Middle frontal gyrus (tissue), 1 donor: ENCODE data around the gene HOXA11.

ENCODE experiments used
- DNase-seq: peaks from one replicate; pipeline ENCODE4 v3.0.0-alpha.2; 2015; ENCODE audit warnings: low spot score; ENCODE audit errors: extremely low spot score

HOXA11 gene

DNA sequence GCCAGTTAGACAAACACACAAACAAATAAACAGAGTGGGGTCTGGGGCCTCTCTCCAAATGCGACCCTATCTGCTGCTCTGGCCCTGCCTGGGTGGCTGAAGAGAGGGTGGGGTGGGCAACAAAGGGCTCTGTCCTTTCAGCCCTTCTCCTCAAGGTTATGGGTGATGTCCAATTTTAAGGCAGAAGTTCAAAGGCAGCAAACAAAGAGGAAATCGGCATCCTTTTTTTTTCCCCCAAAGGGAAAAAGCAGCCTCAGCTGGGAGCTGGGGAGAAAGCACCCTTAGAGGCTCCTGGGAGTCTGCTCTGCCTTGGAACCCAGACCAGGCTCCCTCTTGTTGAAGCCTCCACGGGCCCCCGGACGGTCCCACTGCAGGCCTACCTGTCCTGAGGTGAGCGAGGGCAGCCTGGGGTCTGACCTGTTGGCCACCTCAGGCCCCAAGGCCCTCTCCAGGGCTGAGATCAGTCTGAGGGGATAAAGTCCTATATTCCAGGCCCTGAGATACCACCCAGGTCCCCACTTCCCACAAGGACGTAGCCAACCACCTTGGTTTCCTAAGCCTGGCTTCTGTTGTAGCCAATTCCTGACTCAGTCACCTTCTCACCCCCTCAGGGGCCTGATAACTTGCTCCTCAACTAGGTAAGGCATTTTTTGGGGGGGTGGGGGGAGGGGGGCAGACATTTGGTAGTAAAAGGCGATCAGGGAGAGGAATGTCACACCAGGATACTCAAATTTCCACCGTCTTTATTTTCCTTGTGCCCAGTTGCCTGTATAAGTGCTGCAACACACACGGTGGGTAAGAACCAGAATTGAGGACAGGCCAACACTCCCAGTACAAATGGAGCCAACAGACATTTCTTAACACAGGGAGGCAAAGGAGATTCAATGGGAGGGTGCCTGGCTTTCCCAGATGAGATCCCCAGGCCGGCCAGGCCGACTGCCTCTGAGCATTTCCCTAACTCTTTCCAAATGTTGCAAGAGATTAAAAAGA is 4.3 kb downstream of the HOXA11 start:
- DNase-seq: no peak

DNA sequence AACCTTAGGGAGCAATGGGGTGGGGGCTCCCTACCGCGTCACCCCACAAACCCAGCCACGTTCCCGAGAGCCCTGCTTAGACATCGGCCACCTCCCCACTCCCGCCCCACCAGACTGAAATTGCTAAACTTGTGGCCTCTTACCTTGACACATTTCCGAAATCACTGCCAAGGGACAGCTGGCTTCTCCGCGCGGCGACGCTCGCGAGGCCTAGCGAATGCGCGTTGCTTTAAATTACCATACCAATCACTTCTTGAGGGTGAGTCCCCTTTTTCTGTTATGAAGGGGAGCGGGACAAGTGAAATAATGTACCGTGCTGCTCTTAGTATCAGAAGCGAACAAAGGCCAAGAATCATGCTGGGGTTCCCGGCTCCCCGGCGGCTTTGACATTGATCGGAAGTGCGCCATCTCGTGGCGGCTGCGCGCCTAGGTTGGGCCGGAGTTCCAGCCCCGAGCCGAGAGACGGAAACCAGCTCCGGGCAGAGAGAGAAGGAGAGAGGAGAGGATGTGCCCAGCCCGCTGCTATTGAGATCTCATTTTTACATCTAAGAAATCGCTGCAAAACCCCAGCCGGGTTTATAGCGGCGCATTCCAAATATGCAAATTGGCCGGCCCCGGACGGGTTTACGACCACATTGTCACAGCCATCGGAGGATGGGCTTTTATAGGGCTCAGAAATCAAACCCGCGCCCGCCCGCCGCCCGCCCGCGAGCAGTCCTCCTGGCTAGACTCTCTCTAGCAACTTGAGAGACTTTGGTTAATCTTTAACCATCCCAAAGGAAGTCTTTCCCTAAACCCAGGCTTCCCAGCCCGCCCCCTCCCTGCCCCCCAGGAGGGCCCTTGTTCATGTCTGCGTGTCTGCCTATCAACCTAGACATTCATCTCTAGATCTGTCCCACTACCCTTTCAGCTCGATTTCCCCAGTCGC is 5.3 kb downstream of the HOXA11 start:
- DNase-seq: no peak

DNA sequence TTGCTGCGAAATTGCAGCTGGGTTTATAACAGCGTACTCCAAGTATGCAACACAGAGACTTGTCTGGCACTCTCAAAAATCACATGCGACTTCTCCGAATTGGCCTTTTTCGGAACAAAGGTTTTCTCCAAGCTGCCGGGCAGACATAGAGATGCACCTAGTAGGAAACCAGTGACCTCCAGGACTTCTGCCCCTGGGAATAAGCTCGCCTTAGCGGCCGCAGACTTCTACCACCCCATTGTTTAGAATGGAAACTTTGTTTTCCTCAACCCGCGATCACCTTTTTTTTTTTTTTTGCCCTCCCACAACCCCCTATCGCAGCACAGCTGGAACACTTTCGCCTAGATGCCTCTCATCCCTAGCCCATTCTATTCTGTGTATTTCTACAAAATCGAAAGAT is 6.0 kb downstream of the HOXA11 start:
- DNase-seq: no peak

GRCh38 chr7:27178366-27178765 is 6.7 kb downstream of the HOXA11 start:
- DNase-seq: no peak

- no peak for DNase-seq
Observed at GRCh38 chr7:27177795-27178320, 7.2 kb downstream of the HOXA11 start.

DNA sequence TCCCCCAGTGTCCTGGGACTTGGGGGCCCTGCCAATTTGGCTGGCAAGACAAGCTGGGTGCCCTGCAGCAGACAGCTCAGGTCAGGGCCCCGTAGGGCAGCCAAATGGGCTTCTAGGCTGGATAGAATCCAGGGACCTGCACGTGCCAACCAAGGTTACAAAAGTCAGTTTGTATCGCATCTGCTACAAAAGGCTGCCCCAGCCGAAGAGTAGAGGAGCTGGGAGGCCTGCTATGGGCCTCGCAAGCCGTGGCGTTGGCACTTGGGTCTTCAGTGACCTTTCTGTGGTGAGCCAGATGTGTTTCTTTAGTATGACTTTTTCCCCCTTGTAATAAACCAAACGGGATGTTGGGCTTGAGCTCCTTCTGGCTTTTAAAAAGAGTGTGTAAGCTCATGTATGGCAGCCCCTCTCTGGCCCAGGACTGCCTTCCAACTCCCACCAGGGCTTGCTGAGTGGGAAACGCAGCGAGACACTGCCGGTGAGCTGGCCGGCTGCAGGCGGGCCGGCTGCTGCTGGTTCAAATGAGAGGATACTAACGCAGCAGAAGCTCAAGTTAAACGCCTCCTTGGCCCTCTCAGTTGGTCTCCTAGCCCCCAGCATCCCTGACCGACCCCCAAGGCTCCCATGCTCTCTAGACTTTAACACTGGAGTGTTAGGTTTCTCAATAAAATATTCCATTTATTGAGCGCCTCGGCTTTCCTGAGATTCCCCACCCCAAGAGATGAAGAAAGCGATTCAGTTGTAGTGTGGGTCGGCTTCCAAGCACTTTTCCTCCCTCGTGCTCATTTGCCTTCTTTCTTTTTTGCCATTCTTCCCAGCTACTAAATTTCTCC is 7.9 kb downstream of the HOXA11 start:
- no peak for DNase-seq

GRCh38 chr7:27176524-27176845 is 8.5 kb downstream of the HOXA11 start:
- DNase-seq: no peak

- DNase-seq: no peak
Observed at GRCh38 chr7:27175626-27176523, 9.2 kb downstream of the HOXA11 start.

GRCh38 chr7:27174874-27175625 is 10.0 kb downstream of the HOXA11 start:
- no peak for DNase-seq

DNA sequence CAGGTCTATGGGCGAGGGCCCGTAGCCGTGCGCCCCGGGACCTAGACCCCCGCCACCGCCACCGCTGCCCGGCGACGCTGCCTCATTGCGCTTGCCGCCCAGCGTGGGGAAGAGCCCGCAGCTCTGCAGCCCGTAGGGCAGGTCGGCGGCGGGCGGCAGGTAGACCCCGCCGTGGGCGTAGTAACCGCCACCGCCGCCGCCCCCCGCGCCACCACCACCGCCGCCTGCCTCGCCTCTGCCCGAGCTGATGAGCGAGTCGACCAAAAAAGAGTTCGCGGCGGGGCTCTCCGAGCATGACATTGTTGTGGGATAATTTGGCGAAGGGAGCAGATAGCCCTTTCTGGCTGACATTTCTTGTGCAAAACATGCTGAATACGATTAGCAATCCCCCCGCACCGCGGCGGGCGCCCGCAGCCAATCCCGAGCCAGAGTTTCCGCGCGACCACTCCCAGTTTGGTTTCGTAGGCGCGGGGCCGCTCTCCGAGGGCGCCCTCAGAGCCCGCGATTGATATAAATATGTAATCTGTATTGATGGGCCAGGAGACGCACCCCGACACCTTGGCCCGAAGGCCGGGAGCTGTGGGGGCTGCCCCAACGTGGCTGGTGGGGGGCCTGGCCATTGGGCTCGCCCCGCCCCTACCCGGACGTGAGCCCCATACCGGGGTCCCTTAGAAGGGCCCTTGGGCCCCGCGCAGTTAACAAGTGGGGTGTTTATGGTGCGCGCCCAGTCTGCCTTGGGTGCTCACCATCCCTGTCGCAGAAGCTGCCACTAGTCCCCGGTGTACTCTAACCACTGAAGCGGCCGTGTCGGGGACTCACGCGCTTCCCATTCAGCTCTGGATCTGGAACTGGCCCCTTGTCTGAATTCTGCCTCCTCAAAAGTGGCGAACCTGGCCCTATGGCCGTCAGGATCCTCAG is 10.8 kb downstream of the HOXA11 start, which contains the start of gene HOXA10:
TSS of gene HOXA10 (minus strand) at position 365 of the 918 bp plus-strand sequence. CDS start at position 351, 14 bp downstream.
- no peak for DNase-seq

GRCh38 chr7:27173511-27173955 is 11.5 kb downstream of the HOXA11 start:
- DNase-seq: no peak

DNA sequence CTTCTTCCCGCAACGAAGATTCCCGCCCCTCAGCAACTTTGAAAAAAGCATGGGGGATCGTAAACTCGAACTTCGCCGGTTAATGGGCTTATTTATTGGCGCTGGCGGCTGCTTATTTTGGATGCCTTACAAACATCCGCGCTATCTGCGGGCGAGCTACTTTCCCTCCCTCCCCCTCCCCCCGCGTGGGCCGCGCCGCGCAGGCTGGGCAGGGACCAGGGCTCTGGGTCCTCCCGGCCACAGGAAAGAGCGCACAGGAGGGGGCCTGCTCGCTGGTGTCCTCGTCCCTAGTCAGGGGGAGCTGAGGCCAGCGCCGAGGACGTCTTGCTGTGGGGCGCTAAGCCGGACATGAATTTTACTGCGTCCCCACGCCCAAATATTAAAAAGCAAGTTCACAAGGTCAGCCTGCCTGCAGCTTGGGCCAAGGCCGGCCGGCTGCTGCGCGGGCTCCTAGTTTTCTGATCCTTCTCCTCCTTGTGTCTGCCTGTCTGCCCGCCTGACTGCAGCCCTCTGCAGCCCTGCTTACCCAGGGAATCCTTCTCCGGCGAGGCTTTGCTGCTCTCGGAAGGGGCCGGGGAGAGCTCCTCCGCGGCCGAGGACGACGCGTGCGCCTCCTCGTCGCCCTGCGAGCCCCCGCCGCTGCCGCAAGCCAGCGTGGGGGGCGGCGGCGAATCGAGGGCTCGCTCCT is 12.1 kb downstream of the HOXA11 start:
- DNase-seq: no peak

GRCh38 chr7:27172315-27172774 is 12.7 kb downstream of the HOXA11 start:
- no peak for DNase-seq

DNA sequence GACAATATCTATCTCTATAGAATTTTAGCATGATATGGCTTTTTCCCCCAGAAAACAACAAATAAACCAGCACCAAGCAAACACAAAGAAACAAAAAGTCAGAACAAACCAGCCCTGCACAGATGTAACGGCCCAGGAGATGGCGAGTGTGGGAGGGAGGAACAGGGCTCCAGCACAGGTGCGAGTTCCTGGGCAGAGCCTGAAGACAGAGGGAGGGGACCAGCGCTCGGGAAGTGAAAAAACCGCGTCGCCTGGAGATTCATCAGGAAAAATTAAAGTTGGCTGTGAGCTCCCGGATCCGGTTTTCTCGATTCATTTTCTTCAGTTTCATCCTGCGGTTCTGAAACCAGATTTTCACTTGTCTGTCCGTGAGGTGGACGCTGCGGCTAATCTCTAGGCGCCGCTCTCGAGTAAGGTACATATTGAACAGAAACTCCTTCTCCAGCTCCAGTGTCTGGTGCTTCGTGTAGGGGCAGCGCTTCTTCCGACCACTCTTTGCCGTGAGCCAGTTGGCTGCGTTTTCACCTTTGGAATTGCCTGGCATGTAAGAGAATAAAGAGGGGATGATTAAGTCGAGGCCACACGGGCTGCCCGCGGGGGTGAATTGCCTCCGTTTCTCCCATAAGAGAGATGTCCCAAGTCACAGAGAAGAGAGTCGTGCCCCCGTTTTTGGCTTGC is 13.3 kb downstream of the HOXA11 start:
- DNase-seq: no peak

DNA sequence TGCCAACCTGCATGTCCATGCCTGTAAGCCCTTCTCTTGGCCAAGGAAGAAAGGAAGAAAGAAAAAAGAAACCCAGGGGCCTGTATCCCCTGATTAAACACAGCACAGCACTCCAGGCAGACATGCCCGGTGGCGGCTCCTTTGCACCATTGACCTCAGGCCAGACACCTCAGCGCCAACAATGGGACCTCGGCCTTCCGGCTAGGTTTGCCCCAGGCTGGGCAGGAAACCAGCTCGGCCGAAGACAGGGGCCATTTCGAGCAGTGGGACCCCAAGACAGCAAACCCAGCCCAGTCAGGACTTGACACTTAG is 13.8 kb downstream of the HOXA11 start:
- DNase-seq: no peak

DNA sequence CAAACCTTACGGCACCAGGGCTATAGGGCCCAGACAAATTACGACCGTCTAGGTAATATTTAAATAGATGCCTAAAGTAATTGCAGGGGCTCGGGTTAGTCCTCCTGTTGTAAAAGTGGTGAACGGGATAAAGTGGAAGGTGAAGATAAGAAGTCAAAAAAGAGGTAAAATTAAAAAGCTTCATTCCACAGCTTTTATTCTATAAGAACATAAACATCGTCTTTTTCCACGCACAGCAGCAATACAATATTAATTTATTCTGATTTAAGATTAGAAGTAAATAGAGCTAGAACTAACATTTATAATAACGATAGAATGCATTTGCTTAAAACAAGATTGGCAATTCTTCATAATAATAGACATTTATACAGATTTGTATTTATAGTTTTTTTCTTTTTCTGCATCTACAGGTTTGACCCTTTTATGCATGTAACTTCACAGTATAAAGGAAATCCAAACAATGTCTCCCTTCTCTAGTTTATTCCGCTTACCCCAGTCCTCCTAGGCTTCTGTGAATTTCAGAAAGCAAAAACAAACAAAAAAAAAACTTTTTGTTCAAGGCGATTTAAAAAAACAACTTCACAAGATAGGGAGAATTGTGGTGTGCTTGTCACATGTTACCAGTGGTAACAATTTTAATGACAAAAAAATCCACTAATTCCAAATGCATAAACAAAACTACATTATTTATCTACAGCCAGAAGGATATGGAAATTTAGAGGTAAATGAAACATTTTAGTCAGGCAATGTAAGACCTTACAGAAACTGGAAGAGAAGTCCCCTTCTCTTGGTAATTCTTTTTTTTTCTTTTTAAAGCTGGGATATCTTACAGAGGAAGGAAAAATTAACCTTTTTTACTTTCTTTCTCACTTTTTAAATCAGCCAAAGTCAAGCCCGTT is 14.4 kb downstream of the HOXA11 start:
- no peak for DNase-seq
